RPMI8226 (cell line): ENCODE results near the gene PRDM15.
"Not testable (repeated sequence)": the region's sequence is repeated elsewhere in the genome, so short reads cannot be mapped to it uniquely, and the experiment has no call there.

Experiments
- DNase-seq: peaks from one replicate; pipeline ENCODE4 v3.0.0-alpha.2; 2015

The PRDM15 gene

DNA sequence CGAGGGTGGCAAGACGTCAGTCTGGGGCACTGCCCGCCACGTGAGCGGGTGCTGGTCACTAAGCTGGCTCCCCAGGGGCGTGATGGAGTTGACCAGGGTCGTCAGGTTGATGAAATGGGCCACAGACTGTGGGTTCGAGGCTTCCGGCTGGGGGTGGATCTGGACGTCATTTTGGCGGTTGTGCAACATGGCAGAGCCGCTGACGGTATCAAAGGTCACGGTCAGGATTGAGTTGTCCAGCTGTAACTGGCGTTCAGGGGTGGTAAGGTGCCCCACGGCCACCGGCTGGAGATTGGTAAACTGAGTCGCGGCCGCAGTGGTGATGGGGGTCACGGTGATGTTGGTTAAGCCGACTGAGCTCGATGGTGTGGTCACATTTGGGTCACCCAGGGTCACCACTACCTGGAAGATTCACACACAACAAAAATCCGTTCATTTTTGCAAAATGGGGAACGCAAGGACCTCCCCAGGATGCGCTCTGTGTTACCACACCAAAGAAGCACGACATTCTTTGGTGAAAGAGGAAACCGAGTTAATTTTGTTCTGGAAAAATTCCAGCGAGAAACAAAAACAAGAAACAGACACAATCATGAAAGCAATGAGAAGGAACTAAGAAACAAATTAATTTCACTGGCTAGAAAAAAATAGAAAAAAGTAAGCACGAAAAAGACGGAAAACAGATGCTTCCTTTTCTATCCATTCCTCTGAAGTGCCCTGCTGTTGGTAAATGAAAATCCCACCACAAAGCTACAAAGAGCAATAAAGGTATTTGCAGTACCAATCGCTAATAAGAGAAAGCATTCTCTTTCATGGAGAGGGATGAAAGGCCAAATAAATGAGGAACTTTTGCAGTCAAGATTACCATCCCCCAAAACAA lies 77.6 kb downstream of the PRDM15 start:
- DNase-seq, result no peak

DNA sequence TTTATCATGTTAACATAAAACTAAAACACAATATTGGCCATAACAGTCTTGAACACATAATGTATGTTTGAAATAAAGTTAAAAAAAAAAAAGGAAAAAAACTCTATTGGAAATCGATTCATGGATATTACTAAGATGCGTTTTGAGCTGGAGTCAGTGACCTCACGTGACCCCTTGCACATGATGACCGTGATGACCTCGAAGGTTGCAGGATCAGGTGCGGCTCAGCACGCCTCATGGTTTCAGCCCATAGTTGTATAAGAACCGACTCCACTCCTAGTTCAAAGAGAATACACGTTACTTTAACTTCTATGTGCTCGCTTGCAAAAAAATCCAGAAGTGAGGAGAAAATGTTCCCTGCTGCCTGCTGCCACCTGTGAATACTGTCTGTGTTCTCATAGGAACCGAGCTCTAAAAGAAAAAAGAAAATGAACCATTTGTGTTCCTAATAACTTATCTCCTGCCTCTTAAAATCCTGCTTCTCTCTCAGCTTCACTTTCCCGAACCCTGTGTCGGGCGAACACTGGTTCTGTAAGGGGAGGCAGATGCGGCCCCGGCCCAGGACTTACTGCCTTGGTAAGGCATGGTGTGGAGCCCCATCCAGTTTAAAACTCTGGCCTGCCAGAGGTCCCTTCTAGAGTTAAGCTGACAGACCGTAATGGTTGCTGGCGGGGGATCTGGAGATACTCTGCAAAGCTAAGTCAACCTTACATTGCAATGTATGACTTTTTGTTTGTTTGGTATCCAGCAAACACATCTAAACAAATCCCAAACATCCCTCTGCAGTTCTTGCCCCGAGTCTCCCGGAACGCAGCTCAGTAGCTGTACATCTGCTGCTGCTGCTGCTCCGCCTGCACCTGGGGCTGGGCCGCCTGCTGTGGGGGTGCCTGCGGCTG lies 78.5 kb downstream of the PRDM15 start:
- DNase-seq, result no peak

DNA sequence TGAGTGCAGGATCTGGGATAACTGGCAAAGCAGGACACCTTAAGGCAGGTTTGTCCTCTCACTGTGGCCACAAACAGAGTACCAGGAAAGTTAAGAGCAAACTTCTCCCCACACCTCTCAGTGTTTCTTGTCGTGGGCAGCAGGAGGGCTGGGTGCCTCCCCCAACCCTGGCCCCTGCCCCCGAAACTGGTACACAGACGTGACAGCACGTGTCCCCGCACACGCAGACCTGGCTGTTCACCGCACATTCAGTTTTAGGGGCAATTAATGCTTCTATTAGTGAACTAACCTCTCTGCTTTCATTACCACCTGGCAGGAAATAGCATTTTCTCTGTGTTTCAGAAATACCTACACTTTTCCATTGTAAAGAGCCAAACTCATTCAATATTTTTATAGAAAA lies 79.4 kb downstream of the PRDM15 start:
- DNase-seq, result no peak

DNA sequence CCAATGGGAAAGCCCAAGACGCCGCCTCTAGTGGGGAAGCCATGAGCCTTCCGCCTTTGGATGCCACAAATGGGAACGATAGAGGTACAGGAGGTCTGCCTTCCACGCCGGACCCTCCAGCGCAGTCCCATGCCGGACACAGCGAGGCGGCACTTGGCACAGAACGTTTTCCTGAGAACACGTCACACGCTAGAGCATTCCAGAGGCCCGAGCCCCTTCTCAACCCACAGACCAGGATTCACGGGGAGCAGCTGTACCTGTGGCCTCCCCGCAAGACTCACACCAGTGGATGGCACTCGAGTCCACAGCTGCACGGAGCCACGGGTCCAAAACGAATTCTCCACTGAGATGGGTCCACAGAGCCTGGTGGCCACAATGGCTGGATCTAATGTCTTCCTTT lies 80.8 kb downstream of the PRDM15 start:
- no peak for DNase-seq

DNA sequence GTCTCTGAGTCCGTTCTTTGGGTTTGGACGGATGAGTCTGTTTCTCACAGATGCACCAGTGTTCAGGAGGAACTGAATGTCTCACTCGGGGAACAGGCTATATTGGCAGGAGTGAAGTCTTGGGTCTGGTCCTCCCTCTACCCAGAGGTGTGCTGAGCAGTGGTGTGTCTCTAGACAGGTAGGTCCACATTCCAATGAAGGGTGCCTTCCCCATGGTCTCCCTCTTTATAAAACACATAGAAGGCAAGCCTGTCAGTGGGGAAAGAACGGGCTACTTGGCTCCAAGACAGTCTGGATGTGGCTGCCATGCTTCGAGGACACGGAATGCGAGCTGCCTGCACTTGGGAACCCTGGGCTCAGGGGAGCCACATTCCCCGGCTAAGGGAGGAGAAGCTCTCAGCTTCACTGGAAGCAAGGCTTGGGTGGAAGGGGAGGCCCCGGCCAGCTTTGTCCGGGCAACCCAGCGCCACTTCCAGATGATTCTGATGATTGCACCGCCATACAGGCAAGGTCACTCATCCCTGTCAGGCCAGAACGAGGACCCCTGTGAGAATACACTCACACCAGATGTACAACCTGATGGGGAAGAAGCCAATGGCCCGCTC lies 82.6 kb downstream of the PRDM15 start:
- no peak for DNase-seq

DNA sequence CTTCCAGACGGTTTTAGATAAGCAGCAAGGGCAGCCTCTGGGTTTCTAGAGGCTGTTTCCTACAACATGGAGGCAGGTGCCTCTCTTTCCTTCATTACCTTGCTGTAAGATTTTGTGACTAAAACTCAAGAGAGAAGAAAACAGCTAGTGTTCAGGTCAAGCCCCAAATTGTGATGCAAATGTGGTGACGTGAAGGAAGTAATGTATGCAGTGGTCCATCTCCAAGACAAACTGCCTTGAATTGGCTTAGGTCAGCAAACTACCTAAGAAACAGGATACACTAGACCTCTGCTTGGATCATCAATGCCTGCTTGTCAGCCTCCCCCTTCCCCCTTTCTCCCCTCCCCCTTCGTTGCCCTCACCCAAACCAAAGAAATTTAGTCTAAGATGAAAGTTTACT lies 83.4 kb downstream of the PRDM15 start:
- no peak for DNase-seq

DNA sequence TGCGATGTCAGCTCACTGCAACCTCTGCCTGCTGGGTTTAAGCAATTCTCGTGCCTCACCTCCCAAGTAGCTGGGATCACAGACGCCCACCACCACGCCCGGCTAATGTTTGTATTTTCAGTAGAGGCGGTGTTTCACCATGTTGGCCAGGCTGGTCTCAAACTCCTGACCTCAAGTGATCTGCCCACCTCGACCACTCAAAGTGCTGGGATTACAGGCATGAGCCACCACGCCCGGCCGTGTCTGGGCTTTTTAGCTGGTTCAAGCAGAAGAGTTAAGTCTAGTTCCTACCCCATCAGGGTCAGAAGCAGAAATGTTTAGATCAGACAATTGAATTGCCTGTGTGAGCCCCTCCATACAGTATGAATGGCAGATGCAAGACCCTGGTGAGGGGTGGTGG lies 84.5 kb downstream of the PRDM15 start:
- no peak for DNase-seq

DNA sequence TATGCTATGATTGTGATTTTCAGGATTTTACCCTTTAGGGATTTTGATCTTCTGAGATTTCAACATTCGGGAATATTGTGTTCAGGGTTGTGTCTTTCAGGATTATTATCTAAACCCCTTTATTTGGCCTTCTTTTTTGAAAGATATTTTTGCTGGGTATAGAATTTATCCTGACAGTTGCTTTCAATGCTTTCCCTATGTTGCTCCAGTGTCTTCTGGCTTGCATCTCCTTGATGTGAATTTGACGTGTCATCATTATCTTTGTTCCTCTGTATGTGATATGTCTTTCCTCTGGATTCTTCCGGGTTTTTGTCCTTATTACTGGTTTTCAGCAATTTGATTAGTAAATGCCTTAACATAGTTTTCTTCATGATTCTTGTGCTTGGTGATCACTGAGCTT lies 86.4 kb downstream of the PRDM15 start:
- DNase-seq, result no peak

DNA sequence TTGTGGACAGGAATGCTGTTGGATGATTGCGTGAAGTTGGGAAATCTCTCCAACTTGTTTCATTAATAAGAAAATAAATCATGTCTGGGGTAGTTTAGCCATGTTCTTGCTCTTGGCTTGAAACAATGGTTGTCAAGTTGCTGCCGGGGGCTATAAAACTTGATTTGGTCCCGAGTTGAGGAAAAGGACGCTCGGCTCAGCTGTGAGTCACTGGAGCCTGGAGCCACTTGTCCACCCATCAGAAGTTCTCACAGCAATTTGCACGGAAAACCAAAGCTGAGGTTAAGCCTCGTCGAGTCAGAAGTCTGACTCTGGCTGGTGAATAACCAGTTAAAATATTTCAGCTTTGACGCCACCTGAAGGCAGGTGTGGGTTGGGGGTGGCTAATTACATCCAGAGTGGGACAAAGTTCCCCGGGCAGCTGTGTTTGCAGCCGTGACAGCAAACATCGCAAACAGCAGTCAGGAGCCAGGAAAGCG lies 92.6 kb downstream of the PRDM15 start:
- no peak for DNase-seq

DNA sequence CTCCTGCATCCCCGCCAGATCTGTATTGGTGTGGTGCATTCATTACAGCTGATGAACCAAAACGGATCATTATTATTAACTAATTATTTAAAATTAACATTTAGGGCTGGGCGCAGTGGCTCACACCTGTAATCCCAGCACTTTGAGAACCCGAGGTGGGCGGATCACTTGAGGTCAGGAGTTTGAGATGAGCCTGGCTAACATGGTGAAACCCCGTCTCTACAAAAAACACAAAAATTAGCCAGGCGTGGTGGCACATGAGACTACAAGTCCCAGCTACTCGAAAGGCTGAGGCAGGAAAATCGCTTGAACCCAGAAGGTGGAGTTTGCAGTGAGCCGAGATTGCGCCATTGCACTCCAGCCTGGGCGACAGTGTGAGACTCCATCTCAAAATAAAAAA lies 93.9 kb downstream of the PRDM15 start:
- not testable (repeated sequence) for DNase-seq

DNA sequence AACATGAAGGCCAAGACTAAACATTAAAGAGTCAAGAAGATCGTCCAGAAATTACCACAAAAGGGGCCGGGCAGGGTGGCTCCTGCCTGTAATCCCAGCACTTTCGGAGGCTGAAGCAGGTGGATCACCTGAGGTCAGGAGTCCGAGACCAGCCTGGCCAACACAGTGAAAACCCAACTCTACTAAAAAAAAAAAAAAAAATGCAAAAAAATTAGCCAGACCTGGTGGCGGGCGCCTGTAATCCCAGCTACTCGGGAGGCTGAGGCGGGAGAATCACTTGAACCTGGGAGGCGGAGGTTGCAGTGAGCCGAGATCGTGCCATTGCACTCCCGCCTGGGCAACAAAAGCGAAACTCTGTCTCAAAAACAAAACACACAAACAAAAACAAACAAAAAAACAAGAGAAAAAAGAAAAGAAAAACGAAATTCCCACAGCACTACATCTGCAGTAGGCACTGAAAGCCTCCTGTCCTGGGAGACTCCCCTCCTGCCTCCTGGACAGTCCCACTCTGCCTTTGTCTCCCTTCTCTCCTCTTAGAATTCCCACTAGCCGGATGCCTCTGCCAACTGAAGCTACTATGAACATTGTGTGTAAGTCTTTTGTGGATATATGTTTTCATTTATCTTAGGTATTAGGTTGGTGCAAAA lies 94.6 kb downstream of the PRDM15 start:
- no peak for DNase-seq

DNA sequence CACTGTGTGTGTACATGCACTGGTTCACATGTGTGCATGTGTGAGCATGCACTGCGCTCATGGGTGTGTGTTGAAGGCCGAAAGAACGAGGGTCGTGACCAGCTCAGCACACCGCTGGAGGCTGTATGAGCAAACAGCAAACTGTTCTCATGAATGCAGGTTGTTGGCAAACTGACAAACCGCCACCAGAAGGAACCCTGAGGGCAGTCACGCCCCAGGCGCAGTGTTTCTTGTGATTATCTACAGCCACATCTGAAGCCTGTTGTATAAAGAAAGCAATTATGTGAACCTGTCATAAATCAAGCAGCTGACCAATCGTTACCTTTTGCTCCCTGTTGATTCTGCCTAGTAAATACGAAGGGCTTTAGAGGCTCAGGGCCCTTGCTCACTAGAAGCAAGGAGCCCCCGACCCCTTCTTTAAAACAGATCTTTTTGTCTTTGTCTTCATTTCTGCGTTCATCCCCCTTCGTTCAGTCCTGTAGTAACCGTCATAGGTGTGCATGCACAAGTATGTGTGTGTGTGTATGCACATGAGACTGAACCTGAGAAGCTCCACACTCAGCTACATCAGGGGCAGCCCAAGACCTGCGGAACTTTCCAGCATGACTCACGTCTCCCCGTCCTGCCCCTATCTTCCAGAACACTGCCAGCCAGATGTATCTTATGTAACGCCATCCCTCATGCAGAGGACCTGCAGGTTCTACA lies 95.5 kb downstream of the PRDM15 start:
- peak; percentile 97 for DNase-seq

DNA sequence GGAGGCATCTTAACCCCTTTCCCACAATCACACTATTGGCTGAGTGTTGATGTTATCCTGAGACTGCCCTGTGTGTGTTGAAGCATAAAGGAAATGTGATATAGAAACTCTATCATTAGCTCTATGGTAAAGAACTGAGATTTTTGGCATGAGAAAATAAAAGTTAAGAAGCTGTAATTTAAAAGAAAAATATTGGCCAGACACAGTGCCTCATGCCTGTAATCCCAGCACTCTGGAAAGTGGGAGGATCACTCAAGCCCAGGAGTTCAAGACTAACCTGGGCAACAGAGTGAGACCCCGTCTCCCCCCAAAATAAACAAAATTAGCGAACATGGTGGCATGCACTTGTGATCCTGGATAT lies 98.1 kb downstream of the PRDM15 start:
- DNase-seq, result no peak

DNA sequence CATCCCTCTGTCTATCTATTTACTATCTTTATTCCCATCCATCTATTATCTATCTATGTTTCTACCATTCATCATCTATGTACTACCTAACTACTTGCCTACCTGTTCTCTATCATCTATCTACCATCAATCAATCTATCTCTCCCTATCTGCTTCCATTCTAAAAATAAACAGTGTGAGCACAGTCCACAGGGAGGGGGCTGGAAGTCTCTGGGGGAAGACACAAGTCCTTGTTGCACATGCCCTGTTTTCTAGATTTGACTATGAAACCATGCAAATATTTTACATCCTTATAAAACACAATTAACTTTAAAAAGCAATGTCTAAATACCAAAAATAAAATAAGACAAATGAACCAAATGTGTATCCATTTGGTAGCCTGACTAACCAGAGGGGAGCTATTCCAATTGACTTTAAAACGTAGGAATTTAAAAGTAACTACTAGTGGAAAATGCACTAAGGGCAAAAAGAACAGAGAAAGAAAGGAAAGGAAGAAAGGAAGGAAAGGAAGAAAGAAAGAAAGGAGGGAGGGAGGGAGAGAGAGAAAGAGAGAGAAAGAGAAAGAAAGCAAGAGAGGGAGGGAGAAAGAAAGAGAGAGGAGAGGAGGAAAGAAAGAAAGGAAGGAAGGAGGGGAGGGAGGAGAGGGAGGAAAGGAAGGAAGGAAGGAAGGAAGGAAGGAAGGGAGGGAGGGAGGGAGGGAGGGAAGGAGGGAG lies 98.7 kb downstream of the PRDM15 start:
- no peak for DNase-seq

DNA sequence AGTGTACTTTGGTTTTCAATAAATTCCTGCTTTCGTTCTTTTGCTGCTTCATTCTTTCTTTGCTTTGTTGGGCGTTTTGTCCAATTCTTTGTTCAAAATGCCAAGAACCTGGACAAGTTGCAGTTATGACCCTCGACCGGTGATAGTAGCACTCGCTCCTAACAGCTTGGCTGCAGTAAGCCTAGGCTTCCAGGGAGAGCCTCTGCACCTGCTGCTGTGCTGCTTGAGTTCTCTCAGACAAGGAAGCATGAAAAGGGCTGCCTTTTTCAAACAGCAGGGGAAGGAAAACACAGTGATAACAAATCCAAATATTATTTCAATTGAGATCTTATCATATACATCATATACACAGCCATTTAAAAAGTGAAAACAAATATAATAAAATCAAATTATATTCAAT lies 99.5 kb downstream of the PRDM15 start:
- DNase-seq, result no peak

DNA sequence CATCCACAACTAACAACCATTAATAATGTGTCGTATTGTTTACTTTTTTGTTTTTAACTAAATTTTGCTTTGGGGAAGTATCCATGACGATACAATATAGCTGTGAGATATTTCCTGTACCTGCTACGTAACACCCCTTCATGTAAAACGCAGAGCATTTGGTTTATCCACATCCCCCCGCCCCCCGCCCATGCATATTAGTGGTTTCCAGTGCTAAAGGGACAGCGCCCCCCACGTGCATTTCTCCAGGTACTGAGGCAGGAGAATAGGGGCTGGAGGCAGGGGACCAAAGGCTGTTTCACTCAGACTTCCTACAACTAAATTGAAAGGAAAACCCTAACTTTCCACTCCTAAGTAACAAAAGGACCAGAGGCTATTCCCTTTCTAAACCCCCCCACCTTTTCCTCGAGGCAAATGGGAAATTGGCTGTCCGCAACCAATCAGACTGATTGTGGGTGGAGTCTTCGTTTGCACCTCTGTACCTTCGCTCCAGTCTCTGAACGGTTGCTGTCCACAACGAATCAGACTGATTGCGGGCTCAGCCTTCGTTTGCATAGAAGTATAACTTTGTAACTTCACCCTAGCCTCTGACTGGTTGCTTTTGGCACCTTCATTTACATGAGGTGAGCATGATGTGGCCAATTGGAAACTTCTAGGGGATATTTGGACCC lies 100.1 kb downstream of the PRDM15 start:
- no peak for DNase-seq

DNA sequence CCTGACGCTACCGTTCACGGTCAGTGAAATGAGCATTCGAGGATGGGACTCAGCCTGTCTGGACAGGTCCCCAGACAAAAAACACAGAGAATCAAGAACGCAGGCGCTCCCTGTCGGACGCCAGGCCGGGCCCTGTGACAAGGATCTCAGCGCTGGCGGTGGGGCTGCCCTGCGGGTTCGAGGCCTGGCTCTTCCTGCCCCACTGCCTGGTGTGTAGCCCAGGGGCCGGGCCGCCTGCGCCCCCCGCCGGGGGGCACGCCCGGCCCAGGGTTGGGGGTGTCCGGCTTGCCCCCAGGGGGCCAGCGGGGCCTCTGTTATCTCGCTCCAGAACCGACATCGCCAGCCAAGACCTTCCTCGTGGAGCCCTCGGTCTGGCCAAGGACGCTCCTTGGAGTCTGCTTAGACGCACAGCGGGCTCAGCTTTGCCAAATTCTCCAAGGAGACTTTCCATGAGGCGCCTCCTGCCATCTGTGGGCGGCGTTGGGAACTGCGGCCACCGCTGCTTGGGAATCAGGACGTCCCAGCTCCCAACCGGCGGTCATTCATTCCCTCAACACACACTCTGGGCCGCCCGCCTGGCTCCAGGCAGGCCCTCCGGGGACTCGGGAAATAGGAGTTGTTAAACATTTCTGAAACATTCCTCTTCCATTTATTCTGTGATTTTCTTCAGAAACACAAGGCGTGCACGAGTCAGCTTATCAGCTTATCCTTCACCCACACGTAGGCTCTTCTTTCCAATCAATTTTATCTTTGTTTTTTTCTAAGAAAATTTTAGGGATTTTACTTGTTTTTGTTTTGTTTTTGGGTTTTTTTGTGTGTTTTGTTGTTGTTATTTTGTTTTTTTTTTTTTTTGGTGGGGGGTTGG lies 101.0 kb downstream of the PRDM15 start:
- no peak for DNase-seq

DNA sequence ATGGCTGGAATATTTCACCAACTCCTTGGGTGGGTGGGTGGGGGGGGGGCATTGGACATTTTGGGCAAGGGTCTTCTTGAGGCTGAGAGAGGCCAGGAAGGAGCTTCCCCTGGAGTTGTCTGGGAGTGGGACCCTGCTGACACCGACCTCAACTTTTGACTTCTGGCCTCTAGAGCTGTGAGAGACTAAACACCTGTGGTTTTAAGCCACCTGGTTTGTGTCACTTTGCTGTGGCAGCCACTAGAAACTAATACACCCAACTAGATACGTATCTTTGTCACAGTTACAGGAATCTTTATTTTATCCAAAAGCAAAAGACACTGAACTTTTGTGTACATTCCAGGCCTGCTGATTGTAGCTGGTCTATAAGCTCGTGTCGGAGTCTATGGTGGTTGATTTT lies 102.4 kb downstream of the PRDM15 start:
- DNase-seq, result peak; percentile 66

DNA sequence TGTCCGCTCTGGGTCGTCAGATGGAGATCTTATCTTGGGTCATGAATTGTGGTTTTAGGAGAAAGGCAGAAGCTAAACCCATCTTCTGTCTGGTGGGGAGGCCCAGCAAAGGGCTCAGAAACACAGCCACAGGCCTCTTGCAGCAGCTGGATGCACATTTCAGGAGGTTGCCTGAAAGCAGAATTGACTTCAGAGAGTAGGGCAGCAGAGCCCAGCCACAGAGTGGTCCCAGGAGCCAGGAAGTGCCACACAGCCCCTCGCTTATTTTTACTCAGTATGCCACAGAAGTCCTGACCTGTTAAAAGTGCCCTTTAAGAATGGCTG lies 104.0 kb downstream of the PRDM15 start:
- peak; percentile 74 for DNase-seq

DNA sequence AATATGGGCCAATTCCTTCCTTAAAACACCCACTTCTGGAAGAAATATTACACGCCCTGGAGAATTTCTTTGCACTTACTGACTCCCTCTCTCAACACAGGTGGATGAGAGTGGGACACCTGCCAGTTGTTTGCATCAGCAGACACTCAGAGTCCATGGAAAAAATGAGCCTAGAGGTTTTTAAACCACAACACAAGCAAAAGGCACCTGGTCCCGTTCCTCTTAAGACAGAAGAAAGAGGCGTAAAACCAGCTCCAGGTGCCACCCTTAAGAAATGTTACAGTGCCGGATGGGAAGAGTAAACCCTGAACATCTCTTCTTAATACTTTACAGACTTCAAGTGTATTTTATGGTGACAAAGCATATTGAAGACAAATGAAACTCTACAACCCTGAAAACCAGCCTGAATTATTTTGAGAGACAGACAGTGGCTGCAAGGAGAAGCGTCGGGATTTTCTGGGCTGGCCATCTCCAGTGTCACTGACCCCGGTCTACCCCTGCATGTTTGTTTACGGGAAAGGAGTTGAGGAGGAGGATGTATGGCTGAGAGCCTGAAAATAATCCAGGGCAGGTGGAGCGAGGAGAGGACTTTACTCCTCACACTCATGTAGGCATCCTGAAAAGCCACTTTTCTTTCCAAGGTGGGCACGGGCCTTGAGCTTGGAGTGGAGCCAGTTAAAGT lies 104.5 kb downstream of the PRDM15 start:
- peak; percentile 97 for DNase-seq
